DMS 273 treated with DMSO at 0.1 percent for 48 hours (cell line): ENCODE measurements around the gene STX1B.
"Not testable (repeated sequence)": the region's sequence is repeated elsewhere in the genome, so short reads cannot be mapped to it uniquely, and the experiment has no call there.

ENCODE experiments used
- DNase-seq: peaks from one replicate; lab custom pipeline; 2025; lab: John Stamatoyannopoulos, UW

STX1B gene

GRCh38 chr16:31010585-31011325 is at the start of gene STX1B:
Gene STX1B, minus strand, starts transcription at chr16:31010638. Its CDS starts 242 bp downstream, at chr16:31010396.
- no peak for DNase-seq

- no peak for DNase-seq
Measured at GRCh38 chr16:31055613-31056012, 45.2 kb upstream of the STX1B start.

GRCh38 chr16:31052114-31052513 is 41.7 kb upstream of the STX1B start:
- no peak for DNase-seq

GRCh38 chr16:31050280-31051030 is 40.0 kb upstream of the STX1B start:
- no peak for DNase-seq

- no peak for DNase-seq
Measured at GRCh38 chr16:31043898-31044481, 33.6 kb upstream of the STX1B start.

- DNase-seq: no peak
Measured at GRCh38 chr16:31043352-31043751, 32.9 kb upstream of the STX1B start.

GRCh38 chr16:31042866-31043265 is 32.4 kb upstream of the STX1B start:
- no peak for DNase-seq

GRCh38 chr16:31038993-31039392 is 28.6 kb upstream of the STX1B start:
- no peak for DNase-seq

GRCh38 chr16:31036691-31037090 is 26.3 kb upstream of the STX1B start:
- no peak for DNase-seq

GRCh38 chr16:31033709-31034492 is 23.5 kb upstream of the STX1B start:
- peak; percentile 60 for DNase-seq

- DNase-seq: peak; percentile 86
Measured at GRCh38 chr16:31032736-31033708, 22.6 kb upstream of the STX1B start, which contains the start of gene STX4. Gene STX4, plus strand, starts transcription at chr16:31033558. Its CDS starts 248 bp downstream, at chr16:31033806.

GRCh38 chr16:31031276-31031675 is 20.8 kb upstream of the STX1B start:
- DNase-seq: no peak

- DNase-seq: no peak
Measured at GRCh38 chr16:31029272-31029671, 18.8 kb upstream of the STX1B start.

- DNase-seq: no peak
Measured at GRCh38 chr16:31025339-31025738, 14.9 kb upstream of the STX1B start.

GRCh38 chr16:31023627-31024226 is 13.3 kb upstream of the STX1B start:
- DNase-seq: no peak

GRCh38 chr16:31023252-31023602 is 12.8 kb upstream of the STX1B start:
- no peak for DNase-seq

- no peak for DNase-seq
Measured at GRCh38 chr16:31022544-31023251, 12.3 kb upstream of the STX1B start.

- DNase-seq: no peak
Measured at GRCh38 chr16:31020536-31020935, 10.1 kb upstream of the STX1B start.

- DNase-seq: not testable (repeated sequence)
Measured at GRCh38 chr16:31017756-31018155, 7.3 kb upstream of the STX1B start.

GRCh38 chr16:31016018-31016417 is 5.6 kb upstream of the STX1B start:
- DNase-seq: no peak
